ENCODE measurements around the gene PLA2G4E.

Gene PLA2G4E

GRCh38 chr15:41983621-41984571 is 36.9 kb downstream of the PLA2G4E start:
- no peaks in the 10 kb centered on the region for H4K20me1 ChIP-seq (ENCODE audit: insufficient read depth, low read length)
- no peaks in the 10 kb centered on the region for H3F3A ChIP-seq (ENCODE audit: insufficient read depth, low read length)
- H3K4me2 ChIP-seq (ENCODE audit: low read length) = no peak overlapping the region
- no peaks in the 10 kb centered on the region for H3K27me3 ChIP-seq (ENCODE audit: insufficient read depth, low read length)
- H3K36me3 ChIP-seq (ENCODE audit: insufficient read depth, low read length) = no peaks in the 10 kb centered on the region
- H2AFZ ChIP-seq (ENCODE audit: low read length) = no peak overlapping the region
- H3K9me2 ChIP-seq (ENCODE audit: low read depth, low read length) = no peaks in the 10 kb centered on the region
- no peak overlapping the region for H3K4me3 ChIP-seq (ENCODE audit: low read depth, low read length, poor library complexity, severe bottlenecking)
- TF ChIP-seq CTCF (IDR thresholded peaks at IDR 0.05; ENCODE audit: low read length) (no peak), EZH2 (IDR thresholded peaks at IDR 0.05; ENCODE audit: borderline replicate concordance, low read length) (no peak)
- H3K9me3 ChIP-seq (ENCODE audit: low read length) = no peaks in the 10 kb centered on the region
- no peaks in the 10 kb centered on the region for H3K4me1 ChIP-seq (ENCODE audit: insufficient read depth, low read length, severe bottlenecking)
- H3K79me2 ChIP-seq (ENCODE audit: insufficient read depth, low read length) = no peaks in the 10 kb centered on the region
- no peak overlapping the region for H3K27ac ChIP-seq (ENCODE audit: low read depth, low read length, poor library complexity, severe bottlenecking)
- H3K9ac ChIP-seq (ENCODE audit: low read length) = no peak overlapping the region

GRCh38 chr15:41983221-41983620 is 37.6 kb downstream of the PLA2G4E start:
- Histone ChIP-seq H3K27me3 (ENCODE audit: insufficient read depth, low read length) (no peaks in the 10 kb centered on the region), H3K9me2 (ENCODE audit: low read depth, low read length) (no peaks in the 10 kb centered on the region), H4K20me1 (ENCODE audit: insufficient read depth, low read length) (no peaks in the 10 kb centered on the region), H3K4me1 (ENCODE audit: insufficient read depth, low read length, severe bottlenecking) (no peaks in the 10 kb centered on the region), H3K4me2 (ENCODE audit: low read length) (no peak overlapping the region), H3K9ac (ENCODE audit: low read length) (no peak overlapping the region), H3K4me3 (ENCODE audit: low read depth, low read length, poor library complexity, severe bottlenecking) (no peak overlapping the region), H3K36me3 (ENCODE audit: insufficient read depth, low read length) (no peaks in the 10 kb centered on the region), H2AFZ (ENCODE audit: low read length) (no peak overlapping the region), H3F3A (ENCODE audit: insufficient read depth, low read length) (no peaks in the 10 kb centered on the region), H3K27ac (ENCODE audit: low read depth, low read length, poor library complexity, severe bottlenecking) (no peak overlapping the region), H3K9me3 (ENCODE audit: low read length) (no peaks in the 10 kb centered on the region), H3K79me2 (ENCODE audit: insufficient read depth, low read length) (no peaks in the 10 kb centered on the region)
- TF ChIP-seq EZH2 (IDR thresholded peaks at IDR 0.05; ENCODE audit: borderline replicate concordance, low read length) (no peak), CTCF (IDR thresholded peaks at IDR 0.05; ENCODE audit: low read length) (no peak)

GRCh38 chr15:41982133-41982930 is 38.5 kb downstream of the PLA2G4E start:
- H3K9me3 ChIP-seq (ENCODE audit: low read length) = no peaks in the 10 kb centered on the region
- no peaks in the 10 kb centered on the region for H3F3A ChIP-seq (ENCODE audit: insufficient read depth, low read length)
- H3K4me3 ChIP-seq (ENCODE audit: low read depth, low read length, poor library complexity, severe bottlenecking) = no peak overlapping the region
- H3K9me2 ChIP-seq (ENCODE audit: low read depth, low read length) = no peaks in the 10 kb centered on the region
- no peaks in the 10 kb centered on the region for H3K79me2 ChIP-seq (ENCODE audit: insufficient read depth, low read length)
- no peaks in the 10 kb centered on the region for H3K36me3 ChIP-seq (ENCODE audit: insufficient read depth, low read length)
- no peak overlapping the region for H3K4me2 ChIP-seq (ENCODE audit: low read length)
- no peaks in the 10 kb centered on the region for H3K4me1 ChIP-seq (ENCODE audit: insufficient read depth, low read length, severe bottlenecking)
- no peak overlapping the region for H3K9ac ChIP-seq (ENCODE audit: low read length)
- no peaks in the 10 kb centered on the region for H4K20me1 ChIP-seq (ENCODE audit: insufficient read depth, low read length)
- no peaks in the 10 kb centered on the region for H3K27me3 ChIP-seq (ENCODE audit: insufficient read depth, low read length)
- no peak for TF ChIP-seq EZH2 (IDR thresholded peaks at IDR 0.05; ENCODE audit: borderline replicate concordance, low read length)
- no peak overlapping the region for H3K27ac ChIP-seq (ENCODE audit: low read depth, low read length, poor library complexity, severe bottlenecking)
- no peak overlapping the region for H2AFZ ChIP-seq (ENCODE audit: low read length)
